BLaER1 (cell line): Measurements from ENCODE around the gene SLC41A2.
"Not testable (repeated sequence)": the region's sequence is repeated elsewhere in the genome, so short reads cannot be mapped to it uniquely, and the experiment has no call there.

Experiments
- H3K27ac ChIP-seq: shearing (Covaris generic); formaldehyde crosslinking; 2 replicates; pipeline ENCODE4 v1.8.1; 2022
- H3K27me3 ChIP-seq: shearing (Covaris generic); formaldehyde crosslinking; 2 replicates; pipeline ENCODE4 v1.8.1; 2022
- H3K36me3 ChIP-seq: shearing (Covaris generic); formaldehyde crosslinking; 2 replicates; pipeline ENCODE4 v1.8.1; 2022
- H3K4me1 ChIP-seq: shearing (Covaris generic); formaldehyde crosslinking; 2 replicates; pipeline ENCODE4 v1.8.1; 2022
- H3K4me2 ChIP-seq: shearing (Covaris generic); formaldehyde crosslinking; 2 replicates; pipeline ENCODE4 v1.8.1; 2022
- H3K4me3 ChIP-seq: shearing (Covaris generic); formaldehyde crosslinking; 2 replicates; pipeline ENCODE4 v1.8.1; 2022
- H3K9ac ChIP-seq: shearing (Covaris generic); formaldehyde crosslinking; 2 replicates; pipeline ENCODE4 v1.8.1; 2022
- H3K9me3 ChIP-seq: shearing (Covaris generic); formaldehyde crosslinking; 2 replicates; pipeline ENCODE4 v1.8.1; 2022
- H4K20me1 ChIP-seq: shearing (Covaris generic); formaldehyde crosslinking; 2 replicates; pipeline ENCODE4 v1.8.1; 2022
- Cebpa-rat ChIP-seq: shearing (Covaris generic); IDR thresholded peaks from 2 replicates; pipeline ENCODE4 v1.8.1; 2022

SLC41A2 gene

DNA sequence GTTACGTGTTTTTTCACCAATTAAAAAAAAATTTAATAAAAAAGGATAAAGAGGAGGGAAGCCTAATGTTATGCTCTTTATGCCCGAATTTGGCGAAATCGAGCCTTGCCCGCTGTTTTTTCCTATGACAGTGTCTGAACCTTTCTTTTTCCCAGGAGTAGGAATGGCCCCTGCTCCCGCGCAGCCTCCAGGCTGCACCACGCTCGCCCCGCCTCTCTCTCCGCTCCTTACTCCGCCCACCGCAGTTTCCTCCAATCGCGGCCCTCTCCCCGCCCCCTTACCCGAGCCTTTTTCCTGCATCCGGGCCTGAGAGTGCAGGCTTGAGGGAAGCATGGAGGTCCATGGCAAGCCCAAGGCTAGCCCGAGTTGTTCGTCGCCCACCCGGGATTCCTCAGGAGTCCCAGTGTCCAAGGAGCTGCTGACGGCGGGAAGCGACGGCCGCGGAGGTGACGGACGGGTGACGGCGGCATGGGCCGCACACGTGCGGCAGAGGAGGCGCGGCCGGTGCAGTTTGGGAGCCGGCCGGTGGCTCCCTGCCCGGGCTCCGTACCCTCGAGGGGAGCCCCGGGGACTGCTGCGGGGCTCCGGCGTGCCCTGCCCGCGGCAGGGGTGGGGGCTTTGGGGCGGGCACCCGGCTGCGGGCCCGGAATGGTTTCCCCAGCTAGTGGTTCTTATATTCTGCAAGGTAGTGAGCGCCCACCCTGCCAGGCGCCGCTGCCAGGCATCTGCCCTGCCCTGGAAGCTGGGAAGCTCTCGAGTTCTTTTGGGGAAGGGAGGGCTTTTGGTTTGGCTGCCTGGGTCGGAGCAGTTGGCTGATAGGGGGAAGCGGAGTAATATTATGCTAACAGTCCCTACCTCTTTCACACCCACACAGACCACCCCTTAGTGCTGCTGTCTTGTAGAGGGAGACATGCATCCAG, 28.2 kb upstream of the SLC41A2 start, which contains the start of gene NOPCHAP1:
Gene NOPCHAP1, plus strand, starts transcription at position 295 of the 920 bp plus-strand sequence. Its CDS starts 37 bp downstream, at position 332.
- H3K27me3 ChIP-seq = no peaks in the 10 kb centered on the region
- peak within 1 kb of the TSS; percentile 84 for H3K4me3 ChIP-seq
- peak within 1 kb of the TSS; percentile 83 for H3K9ac ChIP-seq
- H3K9me3 ChIP-seq = no peaks in the 10 kb centered on the region; the same call in 1 of the 2 replicates
- H3K36me3 ChIP-seq = peaks cover 26% of the 10 kb centered on the region
- H4K20me1 ChIP-seq = no peaks in the 10 kb centered on the region
- H3K4me2 ChIP-seq = peak within 1 kb of the TSS; percentile 92
- H3K4me1 ChIP-seq = peaks cover 23% of the 10 kb centered on the region
- no peak for TF ChIP-seq Cebpa-rat
- H3K27ac ChIP-seq = peak within 1 kb of the TSS; percentile 65

DNA sequence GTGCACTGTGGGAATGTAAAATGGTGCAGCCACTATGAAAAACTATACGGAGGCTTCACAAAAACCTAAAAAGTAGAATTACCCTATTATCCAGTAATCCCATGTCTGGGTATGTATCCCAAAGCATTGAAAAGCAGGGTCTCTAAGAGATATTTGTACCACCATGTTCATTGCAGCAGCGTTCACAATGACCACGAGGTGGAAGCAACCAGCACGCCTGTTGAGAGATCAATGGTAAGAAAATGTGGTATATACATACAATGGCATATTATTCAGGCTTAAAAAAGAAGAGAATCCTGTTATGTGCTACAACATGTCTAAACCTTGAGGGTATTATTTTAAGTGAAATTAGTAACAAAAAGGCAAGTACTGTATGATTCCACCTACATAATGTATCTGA, 27.1 kb upstream of the SLC41A2 start:
- H3K27ac ChIP-seq = no peak overlapping the region
- TF ChIP-seq Cebpa-rat = no peak
- H3K9ac ChIP-seq = no peak overlapping the region

DNA sequence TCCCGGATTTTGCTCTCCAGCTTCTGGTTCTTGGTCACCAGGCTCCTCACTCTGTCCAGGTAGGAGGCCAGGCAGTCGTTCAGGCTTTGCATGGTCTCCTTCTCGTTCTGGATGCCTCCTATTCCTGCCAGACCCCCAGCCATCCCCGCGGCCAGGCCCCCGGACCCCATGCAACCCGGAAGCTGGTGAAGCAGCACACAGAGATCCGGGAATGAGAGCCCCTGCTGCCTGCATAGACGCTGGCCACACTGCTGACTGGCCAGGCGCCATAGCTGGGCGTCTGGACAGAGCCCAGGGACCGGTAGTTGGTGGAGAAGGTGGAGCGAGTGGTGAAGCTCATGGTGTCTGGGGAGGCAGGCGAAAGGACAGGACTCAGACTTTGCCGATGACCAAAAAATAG, 19.6 kb upstream of the SLC41A2 start:
- H3K4me2 ChIP-seq, H3K27me3 ChIP-seq, H3K4me1 ChIP-seq, H3K36me3 ChIP-seq, H3K9me3 ChIP-seq, H3K27ac ChIP-seq, H3K4me3 ChIP-seq, H4K20me1 ChIP-seq, H3K9ac ChIP-seq: not testable (repeated sequence)

More for the DNA sequence above, 27.1 kb upstream of the SLC41A2 start:
- H3K4me1 ChIP-seq = peaks cover 23% of the 10 kb centered on the region
- H3K4me3 ChIP-seq = no peak overlapping the region
- peaks cover 15% of the 10 kb centered on the region for H3K36me3 ChIP-seq
- no peak overlapping the region; the same call in 1 of the 2 replicates for H3K4me2 ChIP-seq
- H3K27me3 ChIP-seq = no peaks in the 10 kb centered on the region
- H3K9me3 ChIP-seq = no peaks in the 10 kb centered on the region; the same call in 1 of the 2 replicates
- no peaks in the 10 kb centered on the region for H4K20me1 ChIP-seq

DNA sequence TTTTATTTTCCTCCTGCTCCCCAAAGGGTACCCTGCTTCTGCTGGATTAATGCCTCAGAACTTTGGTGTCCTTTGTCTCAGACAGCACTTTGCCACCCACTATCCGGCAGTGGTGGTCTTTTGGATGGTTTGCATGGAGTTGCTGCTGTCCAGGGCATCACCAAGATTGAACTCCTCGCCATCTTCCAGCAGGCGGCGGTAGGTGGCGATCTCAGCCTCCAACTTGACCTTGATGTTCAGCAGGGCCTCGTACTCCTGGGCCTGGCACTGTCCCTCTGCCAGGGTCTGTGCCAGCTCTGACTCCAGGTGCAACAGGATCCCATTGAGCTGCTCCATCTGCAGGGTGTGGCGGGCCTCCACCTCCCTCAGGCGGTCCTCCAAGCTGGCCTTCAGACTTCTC, 18.6 kb upstream of the SLC41A2 start:
- Histone ChIP-seq H3K9ac (no peak overlapping the region), H3K4me3 (no peak overlapping the region), H3K4me1 (no peaks in the 10 kb centered on the region), H3K27ac (no peak overlapping the region), H3K36me3 (no peaks in the 10 kb centered on the region), H3K27me3 (no peaks in the 10 kb centered on the region), H3K4me2 (no peak overlapping the region), H3K9me3 (no peaks in the 10 kb centered on the region), H4K20me1 (no peaks in the 10 kb centered on the region)
- TF ChIP-seq Cebpa-rat = no peak

DNA sequence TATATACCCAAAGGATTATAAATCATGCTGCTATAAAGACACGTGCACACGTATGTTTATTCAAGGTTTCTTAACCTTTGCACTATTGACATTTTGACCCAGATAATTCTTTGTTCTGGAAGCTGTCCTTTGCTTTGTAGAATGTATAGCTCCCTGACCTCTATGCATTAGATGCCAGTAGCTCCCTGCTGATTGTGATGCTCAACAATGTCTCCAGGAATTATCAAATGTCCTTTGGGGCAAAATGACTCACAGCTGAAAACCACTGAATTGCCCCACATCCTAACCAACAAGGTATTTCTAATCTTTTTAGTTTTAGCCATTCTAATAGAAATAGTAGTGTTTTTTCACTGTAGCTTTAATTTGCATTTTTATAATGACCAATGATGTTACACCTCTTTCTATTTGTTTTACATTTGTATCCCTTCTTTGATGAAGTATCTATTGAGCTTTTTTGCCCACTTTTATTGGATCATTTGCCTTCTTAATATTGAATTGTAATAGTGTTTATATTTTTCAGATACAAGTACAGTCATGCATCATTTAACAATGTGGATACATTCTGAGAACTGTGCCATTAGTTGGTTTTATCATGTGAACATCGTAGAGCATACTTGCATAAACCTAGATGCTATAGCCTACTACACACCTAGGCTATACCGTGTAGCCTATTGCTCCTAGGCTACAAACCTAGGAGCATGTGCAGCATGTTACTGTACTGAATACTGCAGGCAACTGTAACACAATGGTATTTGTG, 17.7 kb upstream of the SLC41A2 start:
- H3K4me1 ChIP-seq = no peaks in the 10 kb centered on the region
- no peaks in the 10 kb centered on the region for H3K36me3 ChIP-seq
- no peaks in the 10 kb centered on the region for H4K20me1 ChIP-seq
- H3K9ac ChIP-seq = no peak overlapping the region
- H3K27me3 ChIP-seq = no peaks in the 10 kb centered on the region
- H3K27ac ChIP-seq = no peak overlapping the region
- H3K4me3 ChIP-seq = no peak overlapping the region
- TF ChIP-seq Cebpa-rat = no peak
- H3K9me3 ChIP-seq = no peaks in the 10 kb centered on the region
- H3K4me2 ChIP-seq = no peak overlapping the region

DNA sequence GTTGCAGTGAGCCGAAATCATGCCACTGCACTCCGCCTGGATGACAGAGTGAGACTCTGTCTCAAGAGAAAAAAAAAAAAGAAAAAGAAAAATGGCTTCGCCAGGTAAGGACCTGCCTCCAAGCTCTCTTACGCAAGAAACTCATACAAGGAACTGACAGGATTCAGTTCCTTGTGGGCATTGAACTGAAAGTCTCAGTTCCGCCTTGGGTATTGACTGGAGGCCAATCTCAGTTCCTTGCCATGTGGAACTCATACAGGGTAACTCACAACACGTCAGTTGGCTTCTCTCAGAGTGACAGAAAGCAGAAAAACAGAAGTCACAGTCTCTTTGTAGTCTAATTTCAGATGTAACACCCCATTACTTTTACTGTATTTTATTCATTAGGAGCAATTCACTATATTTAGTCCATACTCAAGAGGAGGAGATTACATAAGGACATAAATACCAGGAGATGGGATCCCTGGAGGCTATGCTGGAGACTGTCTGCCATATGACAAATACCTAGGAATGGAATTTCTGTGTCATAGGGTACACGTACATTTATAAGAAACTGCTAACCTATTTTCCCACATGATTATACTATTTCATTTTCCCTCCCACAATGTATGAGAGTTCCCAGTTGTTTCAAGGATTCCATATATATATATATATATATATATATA, 16.7 kb upstream of the SLC41A2 start:
- Histone ChIP-seq H3K4me1 (no peaks in the 10 kb centered on the region), H4K20me1 (no peaks in the 10 kb centered on the region), H3K4me3 (no peak overlapping the region), H3K9ac (no peak overlapping the region), H3K27me3 (no peaks in the 10 kb centered on the region), H3K36me3 (no peaks in the 10 kb centered on the region), H3K27ac (no peak overlapping the region), H3K4me2 (no peak overlapping the region), H3K9me3 (no peaks in the 10 kb centered on the region)
- no peak for TF ChIP-seq Cebpa-rat

DNA sequence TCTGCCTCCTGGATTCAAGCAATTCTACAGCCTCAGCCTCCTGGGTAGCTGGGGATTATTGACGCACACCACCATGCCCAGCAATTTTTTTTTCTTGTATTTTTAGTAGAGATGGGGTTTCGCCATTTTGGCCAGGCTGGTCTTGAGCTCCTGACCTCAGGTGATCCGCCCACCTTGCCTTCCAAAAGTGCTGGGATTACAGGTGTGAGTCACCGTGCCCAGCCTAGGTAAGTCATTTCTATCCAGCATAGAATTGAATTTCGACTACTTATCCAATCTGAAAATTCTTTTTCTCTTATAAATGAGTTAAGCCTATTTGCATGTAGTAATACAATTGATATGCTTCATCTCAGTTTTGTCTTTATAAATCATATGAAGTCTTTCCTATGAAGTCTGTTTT, 15.2 kb upstream of the SLC41A2 start:
- no peak overlapping the region for H3K9ac ChIP-seq
- no peak overlapping the region for H3K4me2 ChIP-seq
- H3K36me3 ChIP-seq = no peaks in the 10 kb centered on the region
- no peaks in the 10 kb centered on the region for H4K20me1 ChIP-seq
- no peaks in the 10 kb centered on the region for H3K27me3 ChIP-seq
- H3K9me3 ChIP-seq = no peaks in the 10 kb centered on the region
- H3K4me1 ChIP-seq = no peaks in the 10 kb centered on the region
- no peak overlapping the region for H3K27ac ChIP-seq
- H3K4me3 ChIP-seq = no peak overlapping the region
- no peak for TF ChIP-seq Cebpa-rat

DNA sequence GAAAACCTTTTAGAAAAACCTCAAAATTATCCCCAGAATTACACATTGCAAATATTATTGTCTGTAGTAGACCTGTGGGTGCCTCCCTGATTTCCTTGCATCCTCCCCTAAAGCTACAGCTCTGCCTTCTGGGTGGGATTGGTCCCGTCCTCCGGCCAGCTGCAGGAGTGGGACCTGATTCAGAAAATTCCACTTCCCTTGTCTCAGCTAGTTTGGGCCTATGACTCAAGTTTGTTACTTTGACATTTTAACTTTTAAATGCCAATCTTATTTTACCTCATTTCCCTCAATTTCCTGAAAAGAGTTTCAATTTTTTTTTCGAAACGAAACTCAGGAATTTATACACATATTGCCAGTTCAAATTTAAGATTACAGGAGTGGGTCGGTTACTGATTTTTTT, 13.2 kb upstream of the SLC41A2 start:
- no peaks in the 10 kb centered on the region for H3K9me3 ChIP-seq
- no peak for TF ChIP-seq Cebpa-rat
- H3K27ac ChIP-seq = no peak overlapping the region
- no peak overlapping the region for H3K9ac ChIP-seq
- H3K4me1 ChIP-seq = no peaks in the 10 kb centered on the region
- H3K36me3 ChIP-seq = no peaks in the 10 kb centered on the region
- no peak overlapping the region for H3K4me2 ChIP-seq
- H3K4me3 ChIP-seq = no peak overlapping the region
- H3K27me3 ChIP-seq = no peaks in the 10 kb centered on the region
- no peaks in the 10 kb centered on the region for H4K20me1 ChIP-seq

DNA sequence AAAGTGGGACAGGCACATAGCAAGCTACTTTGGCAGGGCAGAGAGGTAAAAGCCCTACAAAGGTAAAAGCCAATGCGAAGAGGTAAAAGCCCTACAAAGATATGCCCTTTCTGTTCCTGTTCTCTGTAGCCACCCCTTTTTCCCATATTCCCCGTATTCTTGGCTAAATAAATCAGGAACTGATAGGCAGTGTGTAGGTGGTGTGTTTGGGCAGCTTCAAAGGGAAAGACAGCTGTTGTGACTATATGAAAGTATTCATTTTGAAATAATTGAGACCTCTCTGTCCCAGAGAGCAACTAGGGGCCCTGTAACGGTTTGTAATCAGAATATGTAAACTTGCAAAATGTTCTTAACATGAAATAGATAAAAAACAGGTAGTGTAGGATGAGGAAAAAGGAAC, 11.3 kb upstream of the SLC41A2 start:
- Histone ChIP-seq H3K9ac (no peak overlapping the region), H3K4me3 (no peak overlapping the region), H3K36me3 (no peaks in the 10 kb centered on the region), H3K27ac (no peak overlapping the region), H3K27me3 (no peaks in the 10 kb centered on the region), H3K4me2 (no peak overlapping the region), H3K9me3 (no peaks in the 10 kb centered on the region), H3K4me1 (no peaks in the 10 kb centered on the region), H4K20me1 (no peaks in the 10 kb centered on the region)
- no peak for TF ChIP-seq Cebpa-rat
